ENCODE data around the gene CES4A.

DNA sequence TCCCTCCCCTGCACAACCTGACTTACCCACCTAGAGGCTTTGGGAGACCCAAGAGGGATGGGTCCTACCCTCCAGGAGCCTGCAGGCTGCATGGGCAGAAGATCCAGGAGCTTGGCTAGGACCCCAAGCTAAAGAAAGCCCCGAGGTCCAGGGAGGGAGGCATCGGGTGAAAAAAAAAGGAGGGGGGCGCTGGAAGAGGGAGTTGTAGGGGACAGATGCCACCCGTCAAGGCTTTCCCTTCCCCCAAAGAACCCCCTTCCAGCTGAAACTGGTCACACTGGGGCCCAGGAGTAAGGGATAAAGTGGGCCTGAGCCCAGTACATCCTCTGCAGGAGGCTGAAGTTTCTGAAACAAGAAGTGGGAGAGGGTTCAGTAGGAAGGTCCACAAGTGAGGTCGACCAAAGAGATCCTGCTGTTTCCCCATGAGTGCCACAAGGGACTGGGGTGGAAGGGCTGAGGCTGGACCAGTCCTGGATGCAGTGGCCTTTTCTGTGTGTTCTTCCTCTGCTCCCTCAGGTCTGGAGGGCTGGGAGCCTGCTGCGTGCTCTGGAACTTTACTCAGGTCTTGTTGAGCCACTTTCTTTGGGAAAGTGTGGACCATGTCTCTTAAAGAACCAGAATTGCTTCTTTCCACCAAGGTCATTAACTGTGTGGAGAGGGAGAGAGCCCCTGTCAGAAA, 26.4 kb downstream of the CES4A start:
- TF ChIP-seq ZNF274 (IDR thresholded peaks at IDR 0.05; ENCODE audit: low read depth, low read length) (no peak), SUZ12 (IDR thresholded peaks at IDR 0.05; ENCODE audit: extremely low read depth, insufficient read depth, insufficient read length) (no peak), YY1 (IDR thresholded peaks at IDR 0.05; ENCODE audit: insufficient read depth, insufficient read length) (no peak)
